AG10803 (cell line): ENCODE results near the gene TNMD.
A peak's percentile ranks its signal among the peaks of the same experiment; 100 is the strongest.
"Not testable (repeated sequence)": the region's sequence is repeated elsewhere in the genome, so short reads cannot be mapped to it uniquely, and the experiment has no call there.

Experiments
- DNase-seq: peaks from one replicate; pipeline ENCODE4 v3.0.0; 2010; ENCODE audit warnings: low read depth
- H3K4me3 ChIP-seq: 2 replicates; pipeline ENCODE4 v1.5.1; 2011; ENCODE audit warnings: mild to moderate bottlenecking, low read length, control low read depth
- CTCF ChIP-seq: conservative IDR thresholded peaks from 2 replicates; pipeline ENCODE4 v1.5.1; 2011; ENCODE audit warnings: mild to moderate bottlenecking, low read length, control low read depth, inconsistent platforms

Gene TNMD

GRCh38 chrX:100584611-100585010 lies at the start of gene TNMD:
TSS of gene TNMD (plus strand) at chrX:100584936. CDS start at chrX:100585019, 83 bp downstream.
- H3K4me3 ChIP-seq: no peak within 1 kb of the TSS
- no peak for DNase-seq
- no peak for TF ChIP-seq CTCF

- not testable (repeated sequence) for H3K4me3 ChIP-seq, DNase-seq
Observed at GRCh38 chrX:100565534-100565933, 19.2 kb upstream of the TNMD start.

- DNase-seq: no peak
- TF ChIP-seq CTCF: no peak
- no peak overlapping the region for H3K4me3 ChIP-seq
Observed at GRCh38 chrX:100586747-100587146, 2.0 kb downstream of the TNMD start.

GRCh38 chrX:100587861-100588260 lies 3.1 kb downstream of the TNMD start:
- no peak for TF ChIP-seq CTCF
- peak; percentile 3 for DNase-seq
- H3K4me3 ChIP-seq: no peak overlapping the region

- no peak for TF ChIP-seq CTCF
- no peak for DNase-seq
Observed at GRCh38 chrX:100591256-100592051, 6.7 kb downstream of the TNMD start.

GRCh38 chrX:100593126-100593525 lies 8.4 kb downstream of the TNMD start:
- DNase-seq: no peak
- no peak overlapping the region for H3K4me3 ChIP-seq
- TF ChIP-seq CTCF: no peak

More at GRCh38 chrX:100591256-100592051, 6.7 kb downstream of the TNMD start:
- no peak overlapping the region for H3K4me3 ChIP-seq

GRCh38 chrX:100593581-100593980 lies 8.8 kb downstream of the TNMD start:
- DNase-seq: no peak
- H3K4me3 ChIP-seq: no peak overlapping the region
- TF ChIP-seq CTCF: no peak

- no peak for DNase-seq
- TF ChIP-seq CTCF: no peak
- H3K4me3 ChIP-seq: no peak overlapping the region
Observed at GRCh38 chrX:100596601-100597000, 11.9 kb downstream of the TNMD start.
